IPS-20b (cell line): ENCODE data around the gene DCX.
"Not testable (repeated sequence)": the region's sequence is repeated elsewhere in the genome, so short reads cannot be mapped to it uniquely, and the experiment has no call there.

Source experiments
- H3K27ac ChIP-seq: one replicate; pipeline ENCODE4 v1.5.1; 2013; ENCODE audit warnings: low read length
- H3K27me3 ChIP-seq: 2 replicates; pipeline ENCODE4 v1.6.1; 2013; ENCODE audit warnings: mild to moderate bottlenecking, low read length, inconsistent platforms; ENCODE audit not compliant: insufficient read depth
- H3K36me3 ChIP-seq: 2 replicates; pipeline ENCODE4 v1.6.1; 2013; ENCODE audit warnings: low read depth, mild to moderate bottlenecking, inconsistent platforms, low read length, moderate library complexity; ENCODE audit not compliant: insufficient read depth
- H3K4me1 ChIP-seq: 2 replicates; pipeline ENCODE4 v1.6.1; 2013; ENCODE audit warnings: mild to moderate bottlenecking, control low read depth, inconsistent platforms, low read length, moderate library complexity; ENCODE audit not compliant: insufficient read depth
- H3K4me3 ChIP-seq: 2 replicates; pipeline ENCODE4 v1.5.1; 2013; ENCODE audit warnings: mild to moderate bottlenecking, low read length, inconsistent platforms
- H3K9ac ChIP-seq: 2 replicates; pipeline ENCODE4 v1.6.1; 2013; ENCODE audit warnings: low read depth, mild to moderate bottlenecking, inconsistent platforms, low read length, moderate library complexity
- H3K9me3 ChIP-seq: 2 replicates; pipeline ENCODE4 v1.6.1; 2013; ENCODE audit warnings: mild to moderate bottlenecking, low read depth, low read length, inconsistent platforms; ENCODE audit not compliant: insufficient read depth

The DCX gene

GRCh38 chrX:111365770-111366325, 46.1 kb downstream of the DCX start:
- Histone ChIP-seq H3K27ac (no peak overlapping the region), H3K27me3 (no peaks in the 10 kb centered on the region), H3K4me3 (no peak overlapping the region), H3K4me1 (peaks cover 5% of the 10 kb centered on the region; the same call in 1 of the 2 replicates), H3K9me3 (no peaks in the 10 kb centered on the region), H3K36me3 (no peaks in the 10 kb centered on the region), H3K9ac (no peak overlapping the region)

- no peak overlapping the region for H3K27ac ChIP-seq
- no peak overlapping the region for H3K4me3 ChIP-seq
- no peaks in the 10 kb centered on the region for H3K36me3 ChIP-seq
- H3K9ac ChIP-seq = no peak overlapping the region
- no peaks in the 10 kb centered on the region for H3K9me3 ChIP-seq
- H3K27me3 ChIP-seq = no peaks in the 10 kb centered on the region
- no peaks in the 10 kb centered on the region for H3K4me1 ChIP-seq
Measured at GRCh38 chrX:111363741-111364140, 48.3 kb downstream of the DCX start.

GRCh38 chrX:111361751-111362150, 50.2 kb downstream of the DCX start:
- H3K4me1 ChIP-seq = no peaks in the 10 kb centered on the region
- no peaks in the 10 kb centered on the region for H3K9me3 ChIP-seq
- no peak overlapping the region for H3K9ac ChIP-seq
- no peak overlapping the region for H3K27ac ChIP-seq
- H3K4me3 ChIP-seq = no peak overlapping the region
- H3K27me3 ChIP-seq = no peaks in the 10 kb centered on the region
- no peaks in the 10 kb centered on the region for H3K36me3 ChIP-seq

- no peaks in the 10 kb centered on the region for H3K36me3 ChIP-seq
- H3K9ac ChIP-seq = no peak overlapping the region
- no peaks in the 10 kb centered on the region for H3K9me3 ChIP-seq
Measured at GRCh38 chrX:111360839-111361238, 51.2 kb downstream of the DCX start.

GRCh38 chrX:111355523-111356115, 56.4 kb downstream of the DCX start:
- Histone ChIP-seq H3K36me3 (no peaks in the 10 kb centered on the region), H3K9me3 (no peaks in the 10 kb centered on the region), H3K27ac (no peak overlapping the region), H3K27me3 (no peaks in the 10 kb centered on the region), H3K4me1 (no peaks in the 10 kb centered on the region), H3K4me3 (no peak overlapping the region), H3K9ac (no peak overlapping the region)

More at GRCh38 chrX:111360839-111361238, 51.2 kb downstream of the DCX start:
- H3K4me3 ChIP-seq = no peak overlapping the region
- no peaks in the 10 kb centered on the region for H3K27me3 ChIP-seq
- no peaks in the 10 kb centered on the region for H3K4me1 ChIP-seq
- H3K27ac ChIP-seq = no peak overlapping the region

- H3K4me3 ChIP-seq = no peak overlapping the region
- no peak overlapping the region for H3K27ac ChIP-seq
- no peak overlapping the region for H3K9ac ChIP-seq
- H3K36me3 ChIP-seq = no peaks in the 10 kb centered on the region
- no peaks in the 10 kb centered on the region for H3K9me3 ChIP-seq
- no peaks in the 10 kb centered on the region for H3K27me3 ChIP-seq
- H3K4me1 ChIP-seq = no peaks in the 10 kb centered on the region
Measured at GRCh38 chrX:111354496-111354895, 57.5 kb downstream of the DCX start.

- H3K27me3 ChIP-seq = no peaks in the 10 kb centered on the region
- no peaks in the 10 kb centered on the region for H3K4me1 ChIP-seq
- H3K9me3 ChIP-seq = no peaks in the 10 kb centered on the region
- no peaks in the 10 kb centered on the region for H3K36me3 ChIP-seq
- no peak overlapping the region for H3K9ac ChIP-seq
- H3K27ac ChIP-seq = no peak overlapping the region
- H3K4me3 ChIP-seq = no peak overlapping the region
Measured at GRCh38 chrX:111353793-111354192, 58.2 kb downstream of the DCX start.

- no peak overlapping the region for H3K4me3 ChIP-seq
- H3K4me1 ChIP-seq = no peaks in the 10 kb centered on the region
- H3K27me3 ChIP-seq = no peaks in the 10 kb centered on the region
- no peaks in the 10 kb centered on the region for H3K36me3 ChIP-seq
- H3K27ac ChIP-seq = no peak overlapping the region
- no peaks in the 10 kb centered on the region for H3K9me3 ChIP-seq
- H3K9ac ChIP-seq = no peak overlapping the region
Measured at GRCh38 chrX:111352424-111352823, 59.6 kb downstream of the DCX start.

GRCh38 chrX:111349934-111350333, 62.1 kb downstream of the DCX start:
- Histone ChIP-seq H3K27me3 (no peaks in the 10 kb centered on the region), H3K36me3 (no peaks in the 10 kb centered on the region), H3K4me1 (no peaks in the 10 kb centered on the region), H3K4me3 (no peak overlapping the region), H3K9me3 (no peaks in the 10 kb centered on the region), H3K9ac (no peak overlapping the region), H3K27ac (no peak overlapping the region)

- Histone ChIP-seq H3K36me3 (no peaks in the 10 kb centered on the region), H3K27ac (no peak overlapping the region), H3K4me1 (no peaks in the 10 kb centered on the region), H3K9ac (no peak overlapping the region), H3K4me3 (no peak overlapping the region), H3K9me3 (no peaks in the 10 kb centered on the region), H3K27me3 (no peaks in the 10 kb centered on the region)
Measured at GRCh38 chrX:111349101-111349500, 62.9 kb downstream of the DCX start.

- no peak overlapping the region for H3K4me3 ChIP-seq
- no peaks in the 10 kb centered on the region for H3K4me1 ChIP-seq
- no peaks in the 10 kb centered on the region for H3K36me3 ChIP-seq
Measured at GRCh38 chrX:111348429-111348828, 63.6 kb downstream of the DCX start.

GRCh38 chrX:111346150-111346549, 65.8 kb downstream of the DCX start:
- not testable (repeated sequence) for H3K4me1 ChIP-seq, H3K27me3 ChIP-seq, H3K27ac ChIP-seq, H3K4me3 ChIP-seq, H3K9me3 ChIP-seq, H3K36me3 ChIP-seq, H3K9ac ChIP-seq

More at GRCh38 chrX:111348429-111348828, 63.6 kb downstream of the DCX start:
- Histone ChIP-seq H3K27me3 (no peaks in the 10 kb centered on the region), H3K27ac (no peak overlapping the region), H3K9me3 (no peaks in the 10 kb centered on the region), H3K9ac (no peak overlapping the region)
